ENCODE measurements around the gene TNFAIP8L3. TPM values are rescaled to one million over a fixed set of nuclear protein-coding genes. Genes with fewer than 3 reads are reported as not detected.

TNFAIP8L3 gene
- 0.39 TPM in 1 of 2 replicates, not detected in the other for polyA plus RNA-seq

DNA sequence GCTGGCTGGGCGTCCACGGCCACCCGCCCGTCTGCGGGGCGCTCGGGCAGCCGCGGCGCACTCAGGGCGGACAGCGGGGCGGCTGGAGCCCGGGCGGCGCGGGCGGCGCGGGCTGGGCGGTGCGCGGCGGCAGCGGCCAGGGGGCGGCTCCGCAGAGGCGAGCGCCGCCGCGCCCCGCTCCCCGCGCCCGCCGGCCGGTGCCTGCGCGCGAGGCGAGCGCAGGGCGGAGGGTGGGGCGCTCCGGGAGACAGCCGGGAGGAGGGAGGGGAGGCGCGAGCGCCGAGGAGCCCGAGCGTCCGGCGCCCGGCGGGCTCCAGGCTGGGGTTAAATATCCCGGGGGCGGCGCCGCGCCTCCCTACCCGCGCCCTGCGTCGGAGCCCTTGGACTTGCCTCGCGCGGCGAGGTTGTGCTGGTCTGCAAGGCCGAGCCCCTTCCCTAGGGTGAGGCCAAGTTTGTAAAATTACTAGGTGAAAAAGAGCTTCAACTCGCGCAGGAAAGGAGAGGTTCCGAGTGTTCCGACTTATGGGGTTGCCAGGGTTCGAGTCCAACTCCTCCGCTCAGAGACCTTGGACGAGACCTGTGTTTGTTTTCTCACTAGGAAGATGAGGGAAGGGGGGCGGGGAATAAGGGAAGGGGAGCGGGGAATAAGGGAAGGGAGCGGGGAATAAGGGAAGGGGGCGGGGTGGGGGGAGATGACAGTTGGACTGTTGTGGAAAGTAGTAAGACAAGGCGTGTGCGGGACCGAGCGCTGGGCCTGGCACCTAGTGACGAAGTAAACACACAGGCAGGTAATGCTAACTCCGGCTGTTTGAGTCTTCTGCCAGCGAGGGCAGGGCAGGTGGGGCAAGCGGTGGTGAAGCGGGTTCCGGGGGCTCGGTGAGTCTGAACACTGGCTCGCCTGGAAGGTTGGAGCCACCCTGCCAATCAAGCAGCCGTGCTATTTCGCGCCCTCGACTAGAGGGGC, at the start of gene TNFAIP8L3:
Gene TNFAIP8L3, minus strand, starts transcription at position 301 of the 964 bp plus-strand sequence. CDS start 311 bp downstream, outside the sequence.

Other genes with a start within 250 kb of the TNFAIP8L3 start
- 0.24 and 0.91 TPM in 2 replicates for gene AP4E1, start 186.2 kb downstream of the TNFAIP8L3 start, polyA plus RNA-seq
- gene CYP19A1, start 243.7 kb upstream of the TNFAIP8L3 start, polyA plus RNA-seq: not detected in 2 replicates
- 14.9 and 18.5 TPM in 2 replicates for gene GLDN, start 246.7 kb upstream of the TNFAIP8L3 start, polyA plus RNA-seq